HEK293 (cell line): ENCODE measurements around the gene POLG2.

Experiments used
- CTCF ChIA-PET: fragments of 350-600 bp; formaldehyde crosslinking; extraction: SDS; loops from one replicate; lab custom pipeline; 2021; ENCODE audit warnings: antibody characterized with exemption; lab: Yijun Ruan, JAX
- POLR2A ChIA-PET: fragments of 300-600 bp; formaldehyde crosslinking; extraction: SDS; loops from one replicate; lab custom pipeline; 2020; ENCODE audit warnings: antibody characterized with exemption, inconsistent platforms; lab: Yijun Ruan, JAX
- H3K27ac ChIP-seq: fragments of 200-500 bp; sonication (Bioruptor generic); 2 replicates; pipeline ENCODE4 v1.5.1; 2014; ENCODE audit warnings: low read depth, low read length, control low read depth, inconsistent platforms; ENCODE audit errors: extremely low read depth
- H3K36me3 ChIP-seq, 2 experiments: fragments of 200-500 bp in 1 of 2; sonication (Bioruptor generic) in 1 of 2; 1 replicate in 1 of 2; 2 replicates in 1 of 2; pipeline ENCODE4 v1.5.1; 2014 to 2017; ENCODE audit warnings: inconsistent platforms in 2 of 2, low read length in 2 of 2; ENCODE audit not compliant: control insufficient read depth in 2 of 2, insufficient read depth in 1 of 2
- H3K4me1 ChIP-seq: fragments of 200-500 bp; sonication (Bioruptor generic); 2 replicates; pipeline ENCODE4 v1.5.1; 2014; ENCODE audit warnings: mild to moderate bottlenecking, low read length, inconsistent platforms; ENCODE audit not compliant: control insufficient read depth, insufficient read depth
- H3K4me3 ChIP-seq: 2 replicates; pipeline ENCODE4 v1.5.1; 2011; ENCODE audit warnings: low read depth, mild to moderate bottlenecking, control low read depth, low read length, moderate library complexity
- H3K9me3 ChIP-seq: fragments of 200-500 bp; sonication (Bioruptor generic); 2 replicates; pipeline ENCODE4 v1.5.1; 2014; ENCODE audit warnings: low read depth, low read length, inconsistent platforms; ENCODE audit not compliant: control insufficient read depth, insufficient read depth
- BCL6B ChIP-seq: fragments of 450-650 bp; formaldehyde crosslinking; IDR thresholded peaks from 2 replicates; pipeline ENCODE4 v1.5.1; 2017; ENCODE audit warnings: missing biosample characterization, missing genetic modification characterization
- MYNN ChIP-seq: fragments of 450-650 bp; formaldehyde crosslinking; IDR thresholded peaks from 2 replicates; pipeline ENCODE4 v1.5.1; 2016; ENCODE audit warnings: missing biosample characterization, missing genetic modification characterization, borderline replicate concordance
- REPIN1 ChIP-seq: fragments of 450-650 bp; formaldehyde crosslinking; IDR thresholded peaks from 2 replicates; pipeline ENCODE4 v1.5.1; 2017; ENCODE audit warnings: missing biosample characterization, missing genetic modification characterization, low read depth
- SCRT1 ChIP-seq: fragments of 450-650 bp; formaldehyde crosslinking; IDR thresholded peaks from 2 replicates; pipeline ENCODE4 v1.5.1; 2016; ENCODE audit warnings: missing biosample characterization, missing genetic modification characterization, borderline replicate concordance
- YY2 ChIP-seq: fragments of 450-650 bp; formaldehyde crosslinking; IDR thresholded peaks from 2 replicates; pipeline ENCODE4 v1.5.1; 2016; ENCODE audit warnings: missing biosample characterization, missing genetic modification characterization
- ZBTB21 ChIP-seq: fragments of 450-650 bp; formaldehyde crosslinking; IDR thresholded peaks from 2 replicates; pipeline ENCODE4 v1.5.1; 2017; ENCODE audit warnings: missing biosample characterization, missing genetic modification characterization
- ZNF148 ChIP-seq: fragments of 450-650 bp; formaldehyde crosslinking; IDR thresholded peaks from 2 replicates; pipeline ENCODE4 v1.5.0; 2017; ENCODE audit warnings: missing biosample characterization, missing genetic modification characterization, borderline replicate concordance
- ZNF155 ChIP-seq: fragments of 450-650 bp; formaldehyde crosslinking; IDR thresholded peaks from 2 replicates; pipeline ENCODE4 v1.5.1; 2016; ENCODE audit warnings: missing biosample characterization, missing genetic modification characterization
- ZNF174 ChIP-seq: fragments of 450-650 bp; formaldehyde crosslinking; IDR thresholded peaks from 2 replicates; pipeline ENCODE4 v1.5.0; 2017; ENCODE audit warnings: missing biosample characterization, mild to moderate bottlenecking, missing genetic modification characterization
- ZNF175 ChIP-seq: fragments of 450-650 bp; formaldehyde crosslinking; IDR thresholded peaks from 2 replicates; pipeline ENCODE4 v1.5.1; 2016; ENCODE audit warnings: missing biosample characterization, missing genetic modification characterization
- ZNF274 ChIP-seq, 2 experiments: fragments of 200-500 bp in 1 of 2; fragments of 450-650 bp in 1 of 2; sonication (Bioruptor generic) in 1 of 2; formaldehyde crosslinking in 1 of 2; IDR thresholded peaks; 2 replicates each; pipeline versions ENCODE4 v1.5.1 to v1.6.1; 2014 to 2016; ENCODE audit warnings: borderline replicate concordance in 1 of 2, inconsistent platforms in 1 of 2, low read length in 1 of 2, missing biosample characterization in 1 of 2, missing genetic modification characterization in 1 of 2
- ZNF280D ChIP-seq: fragments of 450-650 bp; formaldehyde crosslinking; IDR thresholded peaks from 2 replicates; pipeline ENCODE4 v1.5.1; 2016; ENCODE audit warnings: missing biosample characterization, missing genetic modification characterization
- ZNF292 ChIP-seq: fragments of 450-650 bp; formaldehyde crosslinking; IDR thresholded peaks from 2 replicates; pipeline ENCODE4 v1.5.1; 2016; ENCODE audit warnings: low read depth, missing biosample characterization, missing genetic modification characterization, borderline replicate concordance
- ZNF341 ChIP-seq: fragments of 450-650 bp; formaldehyde crosslinking; IDR thresholded peaks from 2 replicates; pipeline ENCODE4; 2016; ENCODE audit warnings: low read depth, missing biosample characterization, missing genetic modification characterization
- ZNF398 ChIP-seq: fragments of 450-650 bp; formaldehyde crosslinking; IDR thresholded peaks from 2 replicates; pipeline ENCODE4 v1.5.1; 2017; ENCODE audit warnings: missing biosample characterization, missing genetic modification characterization
- ZNF514 ChIP-seq: fragments of 450-650 bp; formaldehyde crosslinking; IDR thresholded peaks from 2 replicates; pipeline ENCODE4 v1.5.1; 2016; ENCODE audit warnings: missing biosample characterization, missing genetic modification characterization
- ZNF521 ChIP-seq: fragments of 450-650 bp; formaldehyde crosslinking; IDR thresholded peaks from 2 replicates; pipeline ENCODE4 v1.5.1; 2017; ENCODE audit warnings: missing biosample characterization, mild to moderate bottlenecking, missing genetic modification characterization
- ZNF555 ChIP-seq: fragments of 450-650 bp; formaldehyde crosslinking; conservative IDR thresholded peaks from 2 replicates; pipeline ENCODE4 v1.5.1; 2017; ENCODE audit warnings: missing biosample characterization, mild to moderate bottlenecking, missing genetic modification characterization, inconsistent platforms
- ZNF571 ChIP-seq: fragments of 450-650 bp; formaldehyde crosslinking; IDR thresholded peaks from 2 replicates; pipeline ENCODE4 v1.5.0; 2017; ENCODE audit warnings: missing biosample characterization, missing genetic modification characterization
- ZNF621 ChIP-seq: fragments of 450-650 bp; formaldehyde crosslinking; IDR thresholded peaks from 2 replicates; pipeline ENCODE4 v1.5.1; 2017; ENCODE audit warnings: missing biosample characterization, missing genetic modification characterization
- ZNF623 ChIP-seq: fragments of 450-650 bp; formaldehyde crosslinking; IDR thresholded peaks from 2 replicates; pipeline ENCODE4 v1.5.1; 2016; ENCODE audit warnings: missing biosample characterization, missing genetic modification characterization
- ZNF670 ChIP-seq: fragments of 450-650 bp; formaldehyde crosslinking; IDR thresholded peaks from 2 replicates; pipeline ENCODE4 v1.5.1; 2016; ENCODE audit warnings: missing biosample characterization, missing genetic modification characterization, low read depth
- ZNF701 ChIP-seq: fragments of 450-650 bp; formaldehyde crosslinking; IDR thresholded peaks from 2 replicates; pipeline ENCODE4 v1.5.1; 2016; ENCODE audit warnings: missing biosample characterization, missing genetic modification characterization
- ZNF843 ChIP-seq: fragments of 450-650 bp; formaldehyde crosslinking; IDR thresholded peaks from 2 replicates; pipeline ENCODE4 v1.5.1; 2016; ENCODE audit warnings: missing biosample characterization, missing genetic modification characterization
- ZSCAN23 ChIP-seq: fragments of 450-650 bp; formaldehyde crosslinking; IDR thresholded peaks from 2 replicates; pipeline ENCODE4 v1.5.1; 2016; ENCODE audit warnings: missing biosample characterization, missing genetic modification characterization

The POLG2 gene

GRCh38 chr17:64492481-64493109, 4.3 kb downstream of the POLG2 start:
- TF ChIP-seq ZNF280D (tag by site-specific recombination) = no peak
- no peak for TF ChIP-seq ZNF155 (tag by site-specific recombination)
- no peak for TF ChIP-seq ZNF555 (tag by site-specific recombination)
- no peak for TF ChIP-seq ZNF398 (tag by site-specific recombination)
- no peak for TF ChIP-seq ZSCAN23 (tag by site-specific recombination)
- TF ChIP-seq ZNF521 (tag by site-specific recombination) = no peak
- TF ChIP-seq ZNF701 (tag by site-specific recombination) = no peak
- TF ChIP-seq ZNF571 (tag by site-specific recombination) = no peak
- TF ChIP-seq SCRT1 = no peak
- no peak for TF ChIP-seq ZNF843 (tag by site-specific recombination)
- TF ChIP-seq ZNF623 = no peak
- no peak for TF ChIP-seq ZBTB21 (tag by site-specific recombination)
- no peak for TF ChIP-seq ZNF148
- no peak for TF ChIP-seq ZNF670 (tag by site-specific recombination)
- TF ChIP-seq MYNN (tag by site-specific recombination) = no peak
- TF ChIP-seq ZNF175 (tag by site-specific recombination) = no peak
- no peak overlapping the region for H3K4me3 ChIP-seq
- CTCF ChIA-PET = interaction anchor here (0.6 to 4.8 kb wide), 8 partner anchors 12 to 636 kb away, joined by 3 to 75 read pairs (median 4); no protein-coding TSS in a partner anchor
- no peaks in the 10 kb centered on the region for H3K9me3 ChIP-seq
- H3K4me1 ChIP-seq = no peaks in the 10 kb centered on the region
- POLR2A ChIA-PET = interaction anchor here (0.6 to 2.3 kb wide), 5 partner anchors 13 to 74 kb away, joined by 3 to 11 read pairs (median 3); no protein-coding TSS in a partner anchor
- no peak overlapping the region for H3K27ac ChIP-seq
- peaks cover 51 to 61% of the 10 kb centered on the region in 2 experiments for H3K36me3 ChIP-seq

GRCh38 chr17:64491994-64492393, 4.9 kb downstream of the POLG2 start:
- Histone ChIP-seq H3K9me3 (no peaks in the 10 kb centered on the region), H3K36me3 (peaks cover 57 to 66% of the 10 kb centered on the region in 2 experiments), H3K4me3 (no peak overlapping the region), H3K4me1 (no peaks in the 10 kb centered on the region), H3K27ac (no peak overlapping the region)
- CTCF ChIA-PET = interaction anchor here (0.6 to 4.8 kb wide), 8 partner anchors 13 to 103 kb away, joined by 3 to 75 read pairs (median 4); no protein-coding TSS in a partner anchor
- POLR2A ChIA-PET = interaction anchor here (0.9 to 2.3 kb wide), 2 partner anchors 13 to 35 kb away, joined by 3 to 11 read pairs; no protein-coding TSS in a partner anchor
- TF ChIP-seq ZNF292 (no peak), ZNF341 (tag by site-specific recombination) (no peak), BCL6B (tag by site-specific recombination) (no peak), YY2 (tag by site-specific recombination) (no peak), ZNF514 (tag by site-specific recombination) (no peak), REPIN1 (tag by site-specific recombination) (no peak), ZNF621 (tag by site-specific recombination) (no peak), ZNF174 (tag by site-specific recombination) (no peak), ZNF274 (IDR thresholded peaks at IDR 0.05; ENCODE audit: low read length) (no peak), ZNF274 (tag by site-specific recombination; IDR thresholded peaks at IDR 0.05; ENCODE audit: borderline replicate concordance) (no peak)
